OCI-LY7 (cell line): ENCODE data around the gene JOSD1. TPM values are rescaled to one million over a fixed set of nuclear protein-coding genes. Genes with fewer than 3 reads are reported as not detected.

Experiments
- BruUV-seq: library from RNA; stranded (reverse); fragments of 400-500 nt; replicated peaks from 2 replicates; lab custom pipeline; 2021; lab: Mats Ljungman, UMichigan
- CTCF ChIA-PET: fragments of 300-600 bp; sonication (Branson Sonifier 250); formaldehyde crosslinking; loops from one replicate; lab custom pipeline; 2022; ENCODE audit warnings: antibody characterized with exemption; ENCODE audit not compliant: unreplicated experiment; lab: Charles Lee
- POLR2A ChIA-PET: fragments of 300-600 bp; sonication (Branson Sonifier 250); formaldehyde crosslinking; loops from one replicate; lab custom pipeline; 2022; ENCODE audit warnings: antibody characterized with exemption; lab: Charles Lee
- DNase-seq: peaks from one replicate; pipeline ENCODE4 v3.0.0-alpha.2; 2015; ENCODE audit warnings: low spot score
- H2AFZ ChIP-seq: fragments of 200-600 bp; sonication (generic), shearing (Covaris generic); 2 replicates; pipeline ENCODE4 v1.6.1; 2014; ENCODE audit warnings: mild to moderate bottlenecking, antibody characterized with exemption, low read length, moderate library complexity
- H3K27ac ChIP-seq: fragments of 200-600 bp; sonication (generic); 2 replicates; pipeline ENCODE4 v1.5.1; 2014; ENCODE audit warnings: mixed run types, low read depth, mild to moderate bottlenecking, moderate library complexity, low read length, inconsistent platforms; ENCODE audit not compliant: poor library complexity, severe bottlenecking
- H3K36me3 ChIP-seq: fragments of 200-600 bp; sonication (generic); 2 replicates; pipeline ENCODE4 v1.6.1; 2014; ENCODE audit warnings: mild to moderate bottlenecking, antibody characterized with exemption, low read length, moderate library complexity, mixed read lengths; ENCODE audit not compliant: insufficient read depth
- H3K4me1 ChIP-seq: fragments of 200-600 bp; sonication (generic); 2 replicates; pipeline ENCODE4 v1.5.1; 2014; ENCODE audit warnings: mild to moderate bottlenecking, low read length; ENCODE audit not compliant: insufficient read depth, poor library complexity, severe bottlenecking
- H3K4me2 ChIP-seq: fragments of 200-600 bp; sonication (generic); 2 replicates; pipeline ENCODE4 v1.6.1; 2014; ENCODE audit warnings: mild to moderate bottlenecking, low read length
- H3K4me3 ChIP-seq: fragments of 200-600 bp; sonication (generic); 2 replicates; pipeline ENCODE4 v1.5.1; 2014; ENCODE audit warnings: mild to moderate bottlenecking, low read depth, low read length; ENCODE audit not compliant: poor library complexity, severe bottlenecking
- H3K79me2 ChIP-seq: fragments of 200-600 bp; sonication (generic); 2 replicates; pipeline ENCODE4 v1.6.1; 2016; ENCODE audit warnings: low read depth, mild to moderate bottlenecking, low read length, moderate library complexity, mixed read lengths; ENCODE audit not compliant: insufficient read depth
- H3K9me2 ChIP-seq: fragments of 200-600 bp; sonication (generic); 2 replicates; pipeline ENCODE4 v1.6.1; 2016; ENCODE audit warnings: mild to moderate bottlenecking, low read length, mixed read lengths; ENCODE audit not compliant: insufficient read depth
- H3K9me3 ChIP-seq: fragments of 200-600 bp; sonication (generic); 2 replicates; pipeline ENCODE4 v1.6.1; 2014; ENCODE audit warnings: mild to moderate bottlenecking, mixed run types, low read length, mixed read lengths
- H4K20me1 ChIP-seq: fragments of 200-600 bp; sonication (generic); 2 replicates; pipeline ENCODE4 v1.6.1; 2014; ENCODE audit warnings: mild to moderate bottlenecking, antibody characterized with exemption, low read length, moderate library complexity, mixed read lengths; ENCODE audit not compliant: insufficient read depth
- CTCF ChIP-seq: fragments of 200-600 bp; sonication (generic); conservative IDR thresholded peaks from 2 replicates; pipeline ENCODE4 v1.5.1; 2014; ENCODE audit warnings: mild to moderate bottlenecking, antibody characterized with exemption, low read length, moderate library complexity, mixed read lengths
- EZH2phosphoT487 ChIP-seq: fragments of 200-600 bp; sonication (generic); IDR thresholded peaks from 2 replicates; pipeline ENCODE4 v1.6.1; 2018; ENCODE audit warnings: low read depth, borderline replicate concordance, mild to moderate bottlenecking, mixed run types, antibody characterized with exemption, low read length, moderate library complexity, mixed read lengths
- intact Hi-C: fragments of 100-400 bp; cut with micrococcal nuclease; formaldehyde crosslinking; loops from one replicate; pipeline ENCODE4 v1.10.0; 2022; ENCODE audit not compliant: unreplicated experiment
- total RNA-seq, 2 experiments: library from RNA; depleted of rRNA in 1 of 2; stranded (reverse); fragments of >200 nt in 1 of 2; shearing (Covaris generic) in 1 of 2; gene quantifications; 2 replicates each; pipeline ENCODE4 v1.2.3, GENCODE V29; 2014 to 2022

JOSD1 gene
- total RNA-seq, 2 experiments from 2014 or later = 50.4 to 56.3 TPM

- peaks cover 3% of the 10 kb centered on the region; the same call in 1 of the 2 replicates for H3K36me3 ChIP-seq
- DNase-seq = peak; percentile 20
- H3K27ac ChIP-seq = peak overlapping the region; percentile 79
- TF ChIP-seq EZH2phosphoT487 = no peak
- no peak for TF ChIP-seq CTCF
- TSS peak; percentile 81 for BruUV-seq
- no peaks in the 10 kb centered on the region for H3K9me2 ChIP-seq
- POLR2A ChIA-PET = interaction anchor here (0.7 kb wide), 1 partner anchor 21 kb away, joined by 3 read pairs; no protein-coding TSS in a partner anchor
- H2AFZ ChIP-seq = peak overlapping the region; percentile 77
- CTCF ChIA-PET = no interaction called here
- intact Hi-C loops = loop anchor here (2.0 to 10.0 kb wide), 3 partner anchors 24 to 650 kb away; partner anchors contain the start of genes PICK1 and TOMM22
- H3K79me2 ChIP-seq = peaks cover 43% of the 10 kb centered on the region
- H3K4me1 ChIP-seq = peaks cover 67% of the 10 kb centered on the region
- peak overlapping the region; percentile 93 for H3K4me2 ChIP-seq
- no peaks in the 10 kb centered on the region for H3K9me3 ChIP-seq
- peak overlapping the region; percentile 67 for H3K4me3 ChIP-seq
- H4K20me1 ChIP-seq = peaks cover 22% of the 10 kb centered on the region
Observed at GRCh38 chr22:38704654-38705234, 4.0 kb upstream of the JOSD1 start.

GRCh38 chr22:38700270-38700788, 414 bp downstream of the JOSD1 start:
- Histone ChIP-seq H3K36me3 (peaks cover 37% of the 10 kb centered on the region), H4K20me1 (peaks cover 8% of the 10 kb centered on the region; the same call in 1 of the 2 replicates), H3K79me2 (peaks cover 37% of the 10 kb centered on the region), H3K9me3 (no peaks in the 10 kb centered on the region), H3K9me2 (no peaks in the 10 kb centered on the region), H3K4me1 (peaks cover 71% of the 10 kb centered on the region), H2AFZ (peak overlapping the region; percentile 71; the same call in 1 of the 2 replicates), H3K4me2 (peak overlapping the region; percentile 95), H3K4me3 (peak overlapping the region; percentile 91), H3K27ac (peak overlapping the region; percentile 75)
- TF ChIP-seq EZH2phosphoT487 = no peak
- TF ChIP-seq CTCF = no peak
- ChIA-PET CTCF (no interaction called here), POLR2A (interaction anchor here (4.7 kb wide), 1 partner anchor 18 kb away, joined by 18 read pairs; the partner anchor contains the start of gene TOMM22)
- intact Hi-C loops = loop anchor here (10.0 kb wide), 1 partner anchor 646 kb away; the partner anchor contains the start of gene PICK1
- no TSS peak for BruUV-seq
- DNase-seq = no peak
